Measurements from ENCODE around the gene TIGD1.
"Not testable (repeated sequence)": the region's sequence is repeated elsewhere in the genome, so short reads cannot be mapped to it uniquely, and the experiment has no call there.

Gene TIGD1

DNA sequence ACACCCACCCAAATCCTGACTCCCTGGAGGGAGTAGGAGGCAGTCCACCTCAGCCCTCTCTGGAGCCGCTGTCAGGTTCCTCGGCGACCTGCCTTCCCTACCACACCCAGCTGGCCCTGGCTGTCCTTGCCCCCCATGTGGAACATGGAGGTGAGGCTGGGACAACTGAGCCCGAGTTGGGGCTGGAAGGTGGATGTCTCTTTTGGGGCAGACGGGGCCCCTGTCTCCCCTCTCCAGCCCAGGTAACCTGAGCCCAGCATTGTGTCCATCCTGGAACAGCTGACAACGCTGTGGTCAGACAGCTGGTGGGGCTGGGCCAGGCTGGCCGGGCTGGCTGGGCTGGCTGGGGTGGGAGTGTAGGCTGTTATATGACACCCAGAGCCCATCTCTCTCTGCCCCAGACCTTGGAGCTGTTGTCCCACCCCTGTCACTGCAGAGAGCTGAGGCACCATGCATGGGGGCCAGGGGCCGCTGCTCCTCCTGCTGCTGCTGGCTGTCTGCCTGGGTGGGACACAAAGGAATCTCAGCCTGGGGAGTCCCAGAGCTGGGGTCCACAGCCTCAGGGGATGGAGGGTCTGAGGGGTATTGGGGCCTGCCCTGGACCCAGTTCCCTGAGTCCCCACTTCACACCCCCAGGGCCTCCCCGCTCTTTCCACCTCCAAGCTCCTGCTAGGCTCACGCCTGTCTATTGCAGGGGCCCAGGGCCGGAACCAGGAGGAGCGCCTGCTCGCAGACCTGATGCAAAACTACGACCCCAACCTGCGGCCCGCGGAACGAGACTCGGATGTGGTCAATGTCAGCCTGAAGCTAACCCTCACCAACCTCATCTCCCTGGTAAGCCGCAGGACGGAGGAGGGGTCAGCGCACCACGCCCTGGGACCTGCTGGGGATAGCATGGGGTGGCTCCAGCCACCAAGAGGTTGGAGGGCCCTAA is 10.8 kb downstream of the TIGD1 start, which contains the start of gene CHRNG:
Gene CHRNG, plus strand, starts transcription at position 395 of the 934 bp plus-strand sequence. Its CDS starts 56 bp downstream, at position 451.
- DNase-seq (ENCODE audit: low read depth in 2 of 2) = no peak

GRCh38 chr2:232538671-232539070 is 11.7 kb downstream of the TIGD1 start:
- DNase-seq (ENCODE audit: low read depth in 2 of 2) = no peak

- DNase-seq (ENCODE audit: low read depth in 2 of 2) = no peak
These were observed 12.9 kb downstream of the TIGD1 start for GRCh38 chr2:232537499-232537898.

DNA sequence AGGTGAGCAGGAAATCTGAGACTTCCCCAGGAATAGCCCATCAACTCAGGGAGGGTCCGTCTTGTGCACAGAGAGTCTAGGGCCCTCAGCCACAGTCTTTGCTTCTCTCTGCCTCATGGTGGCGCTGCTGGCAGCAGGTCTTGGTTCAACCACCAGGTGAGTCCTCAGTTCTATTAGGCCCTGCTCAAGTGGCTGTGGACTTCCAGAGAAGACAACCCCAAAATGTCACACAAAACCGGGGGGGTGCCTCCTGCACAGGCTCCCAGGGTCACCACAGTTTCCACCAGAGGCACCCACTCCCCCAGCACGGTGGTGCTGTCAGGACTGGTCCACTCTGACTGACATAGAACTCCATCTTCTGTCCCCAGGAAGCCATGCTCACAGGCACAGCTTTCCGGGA is 13.3 kb downstream of the TIGD1 start:
- DNase-seq (ENCODE audit: low read depth in 2 of 2) = no peak

- DNase-seq (ENCODE audit: low read depth in 2 of 2) = no peak
These were observed 14.4 kb downstream of the TIGD1 start for GRCh38 chr2:232535761-232536530.

GRCh38 chr2:232534940-232535651 is 15.3 kb downstream of the TIGD1 start:
- DNase-seq (ENCODE audit: low read depth in 2 of 2) = no peak

- no peak for DNase-seq (ENCODE audit: low read depth in 2 of 2)
These were observed 16.2 kb downstream of the TIGD1 start for GRCh38 chr2:232533944-232534710.

DNA sequence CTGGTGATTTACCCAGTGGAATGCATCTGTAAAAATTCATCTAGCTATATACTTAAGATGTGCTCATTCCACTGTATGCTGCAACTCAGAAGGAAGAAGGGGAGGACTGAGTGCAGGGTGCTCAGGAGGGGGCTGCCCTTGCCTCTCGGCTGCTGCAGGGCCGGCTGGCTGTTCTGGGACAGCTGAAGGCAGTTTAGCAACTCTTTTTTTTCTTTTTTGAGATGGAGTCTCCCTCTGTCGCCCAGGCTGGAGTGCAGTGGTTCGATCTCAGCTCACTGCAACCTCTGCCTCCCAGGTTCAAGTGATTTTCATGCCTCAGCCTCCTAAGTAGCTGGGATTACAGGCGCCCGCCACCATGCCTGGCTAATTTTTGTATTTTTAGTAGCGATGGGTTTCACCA is 17.5 kb downstream of the TIGD1 start:
- not testable (repeated sequence) for DNase-seq (ENCODE audit: low read depth in 2 of 2)

- DNase-seq (ENCODE audit: low read depth in 2 of 2) = no peak
These were observed 17.9 kb downstream of the TIGD1 start for GRCh38 chr2:232532419-232532818.

DNA sequence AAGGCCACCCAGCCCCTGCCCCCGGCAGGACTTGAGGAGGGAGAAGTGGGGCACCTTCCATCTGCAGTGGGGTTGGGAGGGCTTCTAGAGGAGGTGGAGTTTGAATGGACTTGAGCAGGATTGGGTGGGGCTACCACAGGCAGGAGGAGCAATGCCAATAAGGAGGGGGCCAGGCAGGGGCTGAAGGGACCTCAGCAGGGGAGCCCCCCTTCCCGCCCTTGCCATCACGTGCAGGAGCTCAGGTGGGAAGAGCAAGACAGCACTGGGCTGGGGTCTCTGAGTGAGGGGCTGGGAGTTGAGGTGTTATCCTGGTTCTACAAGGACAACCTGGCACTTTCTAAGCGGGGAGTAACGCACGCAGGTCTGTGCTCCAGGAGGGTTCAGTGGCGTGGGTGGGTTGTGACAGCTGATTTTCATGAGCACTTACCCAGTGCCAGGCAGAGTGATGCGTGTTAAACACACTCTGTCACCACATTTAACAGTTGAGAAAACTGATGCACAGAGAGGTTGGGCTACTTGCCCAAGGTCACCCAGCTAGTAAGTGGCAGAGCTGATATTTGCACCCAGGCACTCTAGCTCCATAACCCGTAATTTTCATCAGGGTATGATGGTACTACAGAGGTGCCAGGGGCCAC is 19.6 kb downstream of the TIGD1 start:
- no peak for DNase-seq (ENCODE audit: low read depth in 2 of 2)

GRCh38 chr2:232529806-232530547 is 20.4 kb downstream of the TIGD1 start:
- no peak for DNase-seq (ENCODE audit: low read depth in 2 of 2)

- no peak for DNase-seq (ENCODE audit: low read depth in 2 of 2)
These were observed 21.5 kb downstream of the TIGD1 start for GRCh38 chr2:232528746-232529460.

- no peak for DNase-seq (ENCODE audit: low read depth in 2 of 2)
These were observed 22.4 kb downstream of the TIGD1 start for GRCh38 chr2:232527905-232528470.

- no peak for DNase-seq (ENCODE audit: low read depth in 2 of 2)
These were observed 23.9 kb downstream of the TIGD1 start for GRCh38 chr2:232526372-232526941.

DNA sequence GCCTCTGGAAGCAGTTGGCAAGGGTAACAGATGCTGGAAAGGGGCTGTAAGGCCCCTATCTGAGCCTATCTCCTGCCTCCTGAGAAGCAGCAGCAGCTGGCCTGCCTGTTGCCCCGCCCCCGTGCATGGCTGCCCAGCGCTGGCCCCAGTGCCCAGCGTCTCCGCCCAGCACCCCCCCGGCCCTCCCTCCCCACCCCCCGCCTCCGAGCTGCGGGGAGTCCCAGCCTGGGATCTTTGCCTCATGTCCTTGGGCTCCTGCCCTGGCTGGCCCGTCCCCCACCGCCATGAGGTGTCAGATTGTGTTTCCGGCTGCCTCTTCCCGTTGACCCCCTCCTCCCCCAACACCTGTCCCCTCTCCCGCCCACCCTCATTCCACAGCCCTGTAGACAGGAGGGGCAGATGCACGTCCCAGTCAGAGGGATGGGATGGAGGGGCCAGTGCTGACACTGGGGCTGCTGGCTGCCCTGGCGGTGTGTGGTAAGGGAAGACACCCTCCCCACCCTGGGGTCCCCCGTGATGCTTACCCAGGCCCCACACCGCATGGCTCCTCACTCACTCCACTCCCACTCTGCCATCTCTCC is 24.5 kb downstream of the TIGD1 start, which contains the start of gene CHRND:
Gene CHRND, plus strand, starts transcription at position 370 of the 581 bp plus-strand sequence. Its CDS starts 56 bp downstream, at position 426.
- no peak for DNase-seq (ENCODE audit: low read depth in 2 of 2)

- no peak for DNase-seq (ENCODE audit: low read depth in 2 of 2)
These were observed 25.2 kb downstream of the TIGD1 start for GRCh38 chr2:232525199-232525598.

GRCh38 chr2:232524771-232525170 is 25.6 kb downstream of the TIGD1 start:
- no peak for DNase-seq (ENCODE audit: low read depth in 2 of 2)
